HG02571 (cell line): ENCODE results near the gene BAD.
"Not testable (repeated sequence)": the region's sequence is repeated elsewhere in the genome, so short reads cannot be mapped to it uniquely, and the experiment has no call there.

Source experiments
- ATAC-seq: cut with Tn5 transposase; IDR thresholded peaks from one replicate; pipeline ENCODE4 v1.9.1; 2021; ENCODE audit warnings: mild to moderate bottlenecking, moderate library complexity; ENCODE audit not compliant: unreplicated experiment

Gene BAD

GRCh38 chr11:64315667-64316526 lies 31.4 kb upstream of the BAD start:
- ATAC-seq = not testable (repeated sequence)

GRCh38 chr11:64314805-64315561 lies 30.5 kb upstream of the BAD start:
- no peak for ATAC-seq

- no peak for ATAC-seq
Observed at GRCh38 chr11:64314146-64314804, 29.8 kb upstream of the BAD start.

GRCh38 chr11:64313491-64314145 lies 29.2 kb upstream of the BAD start:
- no peak for ATAC-seq

GRCh38 chr11:64312947-64313346 lies 28.5 kb upstream of the BAD start:
- no peak for ATAC-seq

GRCh38 chr11:64307795-64308194 lies 23.3 kb upstream of the BAD start:
- not testable (repeated sequence) for ATAC-seq

- ATAC-seq = no peak
Observed at GRCh38 chr11:64306876-64307622, 22.6 kb upstream of the BAD start.

- no peak for ATAC-seq
Observed at GRCh38 chr11:64306563-64306875, 22.1 kb upstream of the BAD start.

GRCh38 chr11:64305691-64306562 lies 21.5 kb upstream of the BAD start:
- ATAC-seq = peak; percentile 22

GRCh38 chr11:64305075-64305690 lies 20.7 kb upstream of the BAD start, which contains the start of gene ESRRA:
ESRRA (plus strand) TSS chr11:64305524; CDS start chr11:64307180, 1,656 bp downstream.
- peak; percentile 63 for ATAC-seq

- peak; percentile 16 for ATAC-seq
Observed at GRCh38 chr11:64304316-64305072, 20.0 kb upstream of the BAD start.

GRCh38 chr11:64304032-64304315 lies 19.5 kb upstream of the BAD start:
- no peak for ATAC-seq

GRCh38 chr11:64303109-64304031 lies 18.9 kb upstream of the BAD start:
- ATAC-seq = no peak

- ATAC-seq = no peak
Observed at GRCh38 chr11:64299847-64300648, 15.6 kb upstream of the BAD start, which contains the start of gene CATSPERZ. CATSPERZ (plus strand) TSS chr11:64300358; CDS start chr11:64300411, 53 bp downstream.

GRCh38 chr11:64298966-64299846 lies 14.7 kb upstream of the BAD start:
- ATAC-seq = no peak
